ENCODE data around the gene SLC6A19. TPM values are rescaled to one million over a fixed set of nuclear protein-coding genes. Genes with fewer than 3 reads are reported as not detected.
A peak's percentile ranks its signal among the peaks of the same experiment; 100 is the strongest.

Gene SLC6A19
- total RNA-seq, 2 experiments from 2014 or later = not detected

DNA sequence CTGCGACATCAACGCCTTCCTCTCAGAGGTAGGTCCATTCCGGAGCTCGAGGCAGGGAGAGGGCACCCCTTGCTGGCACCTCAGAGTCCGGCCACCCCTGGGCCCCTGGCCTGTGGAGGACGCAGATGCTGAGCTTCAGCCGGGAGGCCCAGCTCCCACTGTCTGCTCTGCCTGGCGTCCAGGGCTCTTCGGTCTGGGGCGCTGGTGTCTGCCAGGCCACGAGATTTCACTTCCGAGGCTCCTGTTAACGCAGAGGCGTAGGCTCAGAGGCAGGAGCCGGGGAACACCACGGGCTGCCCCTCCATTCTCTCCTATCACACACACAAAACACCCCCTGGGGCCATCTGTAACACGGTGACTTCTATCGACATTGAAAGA, 15.5 kb downstream of the SLC6A19 start:
- POLR2A ChIA-PET = no interaction called here
- CTCF ChIA-PET = no interaction called here
- Mint-ChIP-seq H3K4me1 (no peaks in the 10 kb centered on the region), H3K27me3 (no peaks in the 10 kb centered on the region), H3K36me3 (ENCODE audit: low read depth) (no peaks in the 10 kb centered on the region), H3K27ac (no peak overlapping the region), H3K9me3 (ENCODE audit: low read depth) (no peaks in the 10 kb centered on the region), H3K4me3 (no peak overlapping the region)
- ATAC-seq (no peak), DNase-seq (no peak)
- intact Hi-C loops (cut with DNase I, micrococcal nuclease) = no loop called here

DNA sequence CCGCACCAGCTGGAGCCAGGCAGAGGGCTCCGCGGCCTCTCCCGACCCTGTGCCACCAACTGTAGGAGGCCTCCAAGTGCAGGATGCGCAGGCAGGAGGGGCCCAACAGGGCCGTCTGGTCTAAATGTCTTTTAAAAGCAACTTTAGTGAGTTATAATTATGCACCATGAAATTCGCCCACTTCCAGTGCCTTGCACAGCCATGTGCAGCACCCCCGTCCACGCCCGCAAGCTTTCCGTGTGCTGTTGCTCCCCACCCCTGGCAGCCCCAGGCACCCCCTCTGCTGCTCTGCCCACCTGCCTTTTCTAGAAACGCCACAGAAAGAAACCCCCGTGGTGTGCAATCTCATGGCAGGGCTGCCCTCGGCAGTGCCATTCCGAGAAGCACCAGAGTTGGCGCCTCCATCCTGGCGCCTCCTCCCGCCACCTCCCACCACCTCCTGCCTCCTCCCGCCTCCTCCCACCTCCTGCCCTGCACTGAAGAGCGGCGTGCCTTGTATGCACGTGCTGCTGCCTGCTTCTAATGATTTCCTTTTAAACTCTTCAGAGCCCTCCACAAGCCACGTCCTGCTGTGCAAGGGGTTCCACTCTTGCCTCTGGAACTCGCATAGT, 16.3 kb downstream of the SLC6A19 start:
- ATAC-seq (peak; percentile 26), DNase-seq (peak; percentile 22)
- POLR2A ChIA-PET = no interaction called here
- no peaks in the 10 kb centered on the region for H3K9me3 Mint-ChIP-seq (ENCODE audit: low read depth)
- H3K27ac Mint-ChIP-seq = no peak overlapping the region
- intact Hi-C loops (cut with DNase I, micrococcal nuclease) = no loop called here
- H3K27me3 Mint-ChIP-seq = no peaks in the 10 kb centered on the region
- no peak overlapping the region for H3K4me3 Mint-ChIP-seq
- H3K36me3 Mint-ChIP-seq (ENCODE audit: low read depth) = no peaks in the 10 kb centered on the region
- H3K4me1 Mint-ChIP-seq = no peaks in the 10 kb centered on the region
- CTCF ChIA-PET = no interaction called here

DNA sequence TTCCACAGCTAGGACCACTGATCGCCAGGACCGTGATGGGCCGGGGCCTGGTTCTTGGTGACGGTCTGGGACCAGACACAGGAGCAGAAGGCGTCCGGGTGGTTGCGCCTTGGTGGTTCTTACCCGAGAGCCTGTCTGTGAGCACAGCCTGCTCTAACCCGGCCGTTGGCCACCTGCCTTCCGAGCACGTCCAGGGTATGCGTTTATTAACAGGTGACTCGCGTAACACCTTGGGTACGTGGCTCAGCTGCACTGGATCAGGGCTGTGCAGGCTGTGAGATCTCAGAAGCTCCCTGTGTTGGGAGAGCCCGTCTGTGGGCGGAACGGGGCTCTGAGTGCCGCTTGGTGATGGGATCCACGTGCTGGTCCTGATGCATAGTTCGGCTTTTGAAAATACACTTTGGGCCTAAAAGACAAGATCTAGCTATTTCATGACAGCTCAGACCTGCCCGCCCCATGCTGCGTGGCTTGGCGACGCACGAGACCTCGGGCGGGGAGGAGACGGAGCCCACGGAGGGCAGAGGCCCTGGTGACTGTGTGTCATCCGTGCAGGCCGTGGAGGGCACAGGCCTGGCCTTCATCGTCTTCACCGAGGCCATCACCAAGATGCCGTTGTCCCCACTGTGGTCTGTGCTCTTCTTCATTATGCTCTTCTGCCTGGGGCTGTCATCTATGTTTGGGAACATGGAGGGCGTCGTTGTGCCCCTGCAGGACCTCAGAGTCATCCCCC, 17.1 kb downstream of the SLC6A19 start:
- Mint-ChIP-seq H3K4me1 (no peaks in the 10 kb centered on the region), H3K4me3 (no peak overlapping the region), H3K27me3 (no peaks in the 10 kb centered on the region), H3K27ac (no peak overlapping the region), H3K36me3 (ENCODE audit: low read depth) (no peaks in the 10 kb centered on the region), H3K9me3 (ENCODE audit: low read depth) (no peaks in the 10 kb centered on the region)
- ChIA-PET POLR2A (no interaction called here), CTCF (no interaction called here)
- intact Hi-C loops (cut with DNase I, micrococcal nuclease) = no loop called here
- no peak for ATAC-seq
- DNase-seq = no peak

DNA sequence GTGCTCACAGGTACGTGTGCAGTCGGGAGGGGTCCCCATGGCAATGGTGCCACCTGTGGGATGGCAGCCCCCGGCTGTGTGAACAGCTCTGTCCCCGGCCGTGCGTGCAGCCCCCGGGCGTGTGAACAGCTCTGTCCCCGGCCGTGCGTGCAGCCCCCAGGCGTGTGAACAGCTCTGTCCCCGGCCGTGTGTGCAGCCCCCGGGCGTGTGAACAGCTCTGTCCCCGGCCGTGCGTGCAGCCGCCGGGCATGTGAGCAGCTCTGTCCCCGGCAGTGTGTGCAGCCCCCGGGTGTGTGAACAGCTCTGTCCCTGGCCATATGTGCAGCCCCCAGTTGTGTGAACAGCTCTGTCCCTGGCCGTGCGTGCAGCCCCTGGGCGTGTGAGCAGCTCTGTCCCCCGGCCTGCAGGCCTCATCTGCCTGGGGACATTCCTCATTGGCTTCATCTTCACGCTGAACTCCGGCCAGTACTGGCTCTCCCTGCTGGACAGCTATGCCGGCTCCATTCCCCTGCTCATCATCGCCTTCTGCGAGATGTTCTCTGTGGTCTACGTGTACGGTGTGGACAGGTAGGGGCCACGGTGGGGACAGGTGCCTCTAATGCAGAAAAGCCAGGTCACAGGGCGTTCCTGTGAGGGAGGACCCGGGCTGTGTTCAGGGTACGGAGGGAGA, 17.8 kb downstream of the SLC6A19 start:
- intact Hi-C loops (cut with DNase I, micrococcal nuclease) = no loop called here
- Mint-ChIP-seq H3K27me3 (no peaks in the 10 kb centered on the region), H3K4me3 (no peak overlapping the region), H3K27ac (no peak overlapping the region), H3K36me3 (ENCODE audit: low read depth) (no peaks in the 10 kb centered on the region), H3K4me1 (no peaks in the 10 kb centered on the region), H3K9me3 (ENCODE audit: low read depth) (no peaks in the 10 kb centered on the region)
- no peak for ATAC-seq
- CTCF ChIA-PET = no interaction called here
- no peak for DNase-seq
- POLR2A ChIA-PET = no interaction called here

DNA sequence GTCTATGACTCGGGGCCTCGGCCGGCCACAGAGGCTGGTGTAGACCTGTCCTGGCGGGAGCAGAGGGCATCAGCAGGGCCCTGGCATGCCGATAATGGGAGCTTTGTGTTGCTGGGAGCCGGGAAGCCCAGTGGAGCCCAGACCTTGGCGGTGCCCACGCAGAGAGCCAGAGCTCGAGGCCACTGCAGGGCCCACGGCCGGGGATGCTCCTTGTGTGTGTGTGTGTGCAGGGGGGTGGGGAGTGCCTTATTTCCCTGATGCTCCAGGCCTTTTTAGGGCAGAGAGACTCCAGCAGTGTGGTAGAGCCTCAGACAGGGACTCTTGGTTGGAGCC, 18.3 kb downstream of the SLC6A19 start:
- DNase-seq = no peak
- Mint-ChIP-seq H3K36me3 (ENCODE audit: low read depth) (no peaks in the 10 kb centered on the region), H3K4me3 (no peak overlapping the region), H3K27me3 (no peaks in the 10 kb centered on the region), H3K27ac (no peak overlapping the region), H3K4me1 (no peaks in the 10 kb centered on the region), H3K9me3 (ENCODE audit: low read depth) (no peaks in the 10 kb centered on the region)
- no peak for ATAC-seq
- ChIA-PET POLR2A (no interaction called here), CTCF (no interaction called here)
- intact Hi-C loops (cut with DNase I, micrococcal nuclease) = no loop called here

DNA sequence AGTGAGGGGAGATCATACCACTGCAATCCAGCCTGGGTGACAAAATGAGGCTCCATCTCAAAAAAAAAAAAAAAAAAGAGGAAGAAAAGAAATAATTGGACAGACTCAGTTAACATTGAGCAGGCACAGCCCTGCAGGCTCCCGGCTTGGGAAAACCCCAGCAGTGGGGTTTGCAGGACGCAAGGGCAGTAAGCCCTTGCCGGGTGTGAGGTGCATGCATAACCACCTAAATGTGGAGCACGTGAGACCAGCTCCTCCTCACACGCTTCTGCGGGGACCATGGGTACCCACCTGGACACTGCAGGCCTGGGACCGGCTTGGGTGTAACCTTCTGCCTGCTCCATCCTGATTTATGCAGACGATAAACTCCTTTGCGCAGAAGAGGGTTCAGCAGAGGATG, 19.0 kb downstream of the SLC6A19 start:
- DNase-seq = no peak
- no peaks in the 10 kb centered on the region for H3K9me3 Mint-ChIP-seq (ENCODE audit: low read depth)

DNA sequence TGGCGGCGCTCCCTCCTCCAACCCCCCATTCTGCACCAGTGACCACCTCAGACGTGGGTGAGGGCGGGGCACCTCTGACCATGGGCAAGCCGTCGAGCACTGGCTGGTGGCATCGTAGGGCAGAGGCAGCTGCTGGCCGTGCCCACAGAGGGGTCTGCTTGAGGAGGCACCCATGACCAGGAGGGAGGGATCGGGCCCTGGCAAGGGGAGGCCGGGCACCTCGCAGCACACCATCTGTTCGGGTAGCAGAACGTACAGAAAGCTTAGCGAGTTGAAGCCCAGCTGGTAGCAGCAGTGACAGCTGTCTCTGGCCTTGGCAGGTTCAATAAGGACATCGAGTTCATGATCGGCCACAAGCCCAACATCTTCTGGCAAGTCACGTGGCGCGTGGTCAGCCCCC, 19.4 kb downstream of the SLC6A19 start:
- DNase-seq (no peak), ATAC-seq (no peak)
- H3K27me3 Mint-ChIP-seq = no peaks in the 10 kb centered on the region
- H3K27ac Mint-ChIP-seq = no peak overlapping the region
- no peaks in the 10 kb centered on the region for H3K4me1 Mint-ChIP-seq
- intact Hi-C loops (cut with DNase I, micrococcal nuclease) = no loop called here
- POLR2A ChIA-PET = interaction anchor here (0.7 kb wide), 1 partner anchor 36 kb away, joined by 3 read pairs; no protein-coding TSS in a partner anchor
- H3K9me3 Mint-ChIP-seq (ENCODE audit: low read depth) = no peaks in the 10 kb centered on the region
- H3K36me3 Mint-ChIP-seq (ENCODE audit: low read depth) = no peaks in the 10 kb centered on the region
- CTCF ChIA-PET = no interaction called here
- H3K4me3 Mint-ChIP-seq = no peak overlapping the region

More for the DNA sequence above, 19.0 kb downstream of the SLC6A19 start:
- CTCF ChIA-PET = no interaction called here
- H3K4me3 Mint-ChIP-seq = no peak overlapping the region
- intact Hi-C loops (cut with DNase I, micrococcal nuclease) = no loop called here
- no peak for ATAC-seq
- POLR2A ChIA-PET = no interaction called here
- H3K36me3 Mint-ChIP-seq (ENCODE audit: low read depth) = no peaks in the 10 kb centered on the region
- H3K27me3 Mint-ChIP-seq = no peaks in the 10 kb centered on the region
- no peaks in the 10 kb centered on the region for H3K4me1 Mint-ChIP-seq
- H3K27ac Mint-ChIP-seq = no peak overlapping the region

DNA sequence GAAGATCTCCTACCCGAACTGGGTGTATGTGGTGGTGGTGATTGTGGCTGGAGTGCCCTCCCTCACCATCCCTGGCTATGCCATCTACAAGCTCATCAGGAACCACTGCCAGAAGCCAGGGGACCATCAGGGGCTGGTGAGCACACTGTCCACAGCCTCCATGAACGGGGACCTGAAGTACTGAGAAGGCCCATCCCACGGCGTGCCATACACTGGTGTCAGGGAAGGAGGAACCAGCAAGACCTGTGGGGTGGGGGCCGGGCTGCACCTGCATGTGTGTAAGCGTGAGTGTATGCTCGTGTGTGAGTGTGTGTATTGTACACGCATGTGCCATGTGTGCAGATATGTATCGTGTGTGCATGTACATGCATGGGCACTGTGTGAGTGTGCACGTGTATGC, 20.3 kb downstream of the SLC6A19 start:
- Mint-ChIP-seq H3K36me3 (ENCODE audit: low read depth) (no peaks in the 10 kb centered on the region), H3K27me3 (no peaks in the 10 kb centered on the region), H3K4me3 (no peak overlapping the region), H3K9me3 (ENCODE audit: low read depth) (no peaks in the 10 kb centered on the region), H3K27ac (no peak overlapping the region), H3K4me1 (no peaks in the 10 kb centered on the region)
- intact Hi-C loops (cut with DNase I, micrococcal nuclease) = no loop called here
- ChIA-PET CTCF (no interaction called here), POLR2A (no interaction called here)
- no peak for ATAC-seq
- DNase-seq = no peak

DNA sequence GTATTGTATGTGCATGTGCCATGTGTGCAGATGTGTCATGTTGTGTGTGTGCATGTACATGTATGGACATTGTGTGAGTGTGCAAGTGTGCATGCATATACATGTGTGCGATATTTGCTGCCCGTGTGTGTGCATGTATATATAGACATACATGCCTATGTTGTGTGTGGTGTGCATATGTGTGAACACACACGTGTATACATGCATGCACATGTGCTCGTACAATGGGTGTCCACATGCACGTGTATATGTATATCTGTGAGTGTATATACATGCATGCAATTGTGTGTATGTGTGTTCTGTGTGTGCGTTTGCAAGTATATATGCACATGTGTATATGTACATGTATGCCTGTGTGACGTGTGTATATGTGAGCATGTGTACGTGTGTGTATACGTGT, 20.8 kb downstream of the SLC6A19 start:
- no peaks in the 10 kb centered on the region for H3K36me3 Mint-ChIP-seq (ENCODE audit: low read depth)
- H3K27ac Mint-ChIP-seq = no peak overlapping the region
- H3K4me3 Mint-ChIP-seq = no peak overlapping the region
- POLR2A ChIA-PET = no interaction called here
- H3K27me3 Mint-ChIP-seq = no peaks in the 10 kb centered on the region
- CTCF ChIA-PET = no interaction called here
- H3K4me1 Mint-ChIP-seq = no peaks in the 10 kb centered on the region
- H3K9me3 Mint-ChIP-seq (ENCODE audit: low read depth) = no peaks in the 10 kb centered on the region
- intact Hi-C loops (cut with DNase I, micrococcal nuclease) = no loop called here
- DNase-seq (no peak), ATAC-seq (no peak)

DNA sequence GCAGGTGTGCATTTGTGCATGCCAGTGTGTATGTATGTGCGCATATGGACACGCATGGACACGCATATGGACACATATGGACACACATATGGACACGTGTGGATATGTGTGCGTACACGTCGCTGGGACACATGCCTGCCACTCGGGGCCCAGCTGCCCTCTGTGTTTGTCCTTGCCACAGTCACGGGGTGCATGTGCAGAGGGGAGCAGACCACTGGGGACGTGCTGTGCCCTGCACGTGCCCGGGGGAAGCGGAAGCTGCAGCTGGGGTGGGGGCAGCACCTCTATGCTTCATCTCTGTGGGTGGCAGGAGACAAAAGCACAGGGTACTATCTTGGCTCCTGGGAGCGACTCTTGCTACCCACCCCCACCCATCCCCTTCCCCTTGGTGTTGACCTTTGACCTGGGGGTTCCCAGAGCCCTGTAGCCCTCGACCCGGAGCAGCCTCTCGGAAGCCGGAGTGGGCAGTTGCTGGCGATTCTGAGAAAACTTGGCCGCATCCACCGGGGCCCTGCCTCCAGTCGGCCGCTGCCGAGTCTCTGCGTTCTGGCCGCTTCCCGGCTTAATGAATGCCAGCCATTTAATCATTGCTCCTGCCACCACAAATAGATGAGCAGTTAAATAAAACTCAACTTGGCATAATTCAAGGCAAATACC, 21.4 kb downstream of the SLC6A19 start:
- ChIA-PET CTCF (no interaction called here), POLR2A (no interaction called here)
- DNase-seq (no peak), ATAC-seq (no peak)
- intact Hi-C loops (cut with DNase I, micrococcal nuclease) = no loop called here
- Mint-ChIP-seq H3K4me3 (no peak overlapping the region), H3K27ac (no peak overlapping the region), H3K4me1 (no peaks in the 10 kb centered on the region), H3K9me3 (ENCODE audit: low read depth) (no peaks in the 10 kb centered on the region), H3K36me3 (ENCODE audit: low read depth) (no peaks in the 10 kb centered on the region), H3K27me3 (no peaks in the 10 kb centered on the region)

DNA sequence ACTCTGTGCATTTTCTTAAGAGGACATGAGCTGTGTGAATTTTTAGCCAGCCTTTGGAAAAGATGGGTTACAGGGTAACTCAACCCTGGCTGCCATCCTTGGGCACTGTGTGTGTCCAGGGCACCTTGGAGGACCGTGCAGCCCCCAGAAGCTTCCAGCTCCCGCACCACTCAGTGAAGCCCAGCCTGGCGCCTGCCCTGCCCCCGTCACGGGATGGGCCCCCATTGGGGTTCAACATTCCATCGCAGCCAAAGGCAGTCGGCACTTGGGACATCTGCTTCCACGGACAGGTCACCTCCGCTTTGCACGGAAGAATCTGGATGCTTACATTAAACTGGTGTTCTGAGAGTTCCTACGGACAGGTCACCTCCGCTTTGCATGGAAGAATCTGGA, 21.9 kb downstream of the SLC6A19 start:
- peaks cover 2% of the 10 kb centered on the region for H3K4me1 Mint-ChIP-seq
- H3K27me3 Mint-ChIP-seq = no peaks in the 10 kb centered on the region
- DNase-seq (no peak), ATAC-seq (no peak)
- no peak overlapping the region for H3K4me3 Mint-ChIP-seq
- ChIA-PET CTCF (no interaction called here), POLR2A (no interaction called here)
- H3K9me3 Mint-ChIP-seq (ENCODE audit: low read depth) = no peaks in the 10 kb centered on the region
- intact Hi-C loops (cut with DNase I, micrococcal nuclease) = no loop called here
- H3K27ac Mint-ChIP-seq = no peak overlapping the region
- H3K36me3 Mint-ChIP-seq (ENCODE audit: low read depth) = no peaks in the 10 kb centered on the region

DNA sequence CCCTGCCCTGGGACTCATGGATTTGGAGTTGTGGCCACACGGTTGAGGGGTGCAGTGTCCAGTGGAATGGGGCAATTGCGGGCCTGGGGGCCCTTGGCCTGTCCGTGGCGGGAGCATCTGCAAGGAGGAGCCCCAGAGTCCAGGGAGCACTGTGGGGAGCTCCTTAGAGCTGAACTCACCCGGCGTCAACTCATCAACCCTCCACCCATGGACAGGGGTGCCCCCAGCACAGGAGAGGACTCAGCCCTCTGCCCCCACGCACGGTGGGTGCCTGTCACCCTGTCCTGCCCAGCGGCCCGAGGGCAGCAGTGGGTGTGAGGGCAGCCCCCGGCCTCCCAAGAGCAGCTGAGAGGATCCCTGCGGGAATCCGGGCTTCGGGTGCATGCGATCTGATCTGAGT, 23.2 kb downstream of the SLC6A19 start:
- Mint-ChIP-seq H3K4me1 (peaks cover 5% of the 10 kb centered on the region), H3K27ac (no peak overlapping the region)

More for the DNA sequence above, 23.2 kb downstream of the SLC6A19 start:
- intact Hi-C loops (cut with DNase I, micrococcal nuclease) = no loop called here
- ChIA-PET CTCF (no interaction called here), POLR2A (no interaction called here)
- Mint-ChIP-seq H3K36me3 (ENCODE audit: low read depth) (no peaks in the 10 kb centered on the region), H3K4me3 (no peak overlapping the region), H3K27me3 (peaks cover 3% of the 10 kb centered on the region), H3K9me3 (ENCODE audit: low read depth) (no peaks in the 10 kb centered on the region)
- no peak for ATAC-seq
- no peak for DNase-seq

Data from activated CD4-positive, alpha-beta T cell treated with anti-CD3 and anti-CD28 coated beads for 36 hours (primary cell).